K562 (cell line): ENCODE measurements around the gene PPIP5K2. TPM values are rescaled to one million over a fixed set of nuclear protein-coding genes. Genes with fewer than 3 reads are reported as not detected.

Source experiments
- CBFA2T2 ChIP-seq: fragments of 450-650 bp; conservative IDR thresholded peaks from 2 replicates; pipeline ENCODE4 v1.6.1; 2017; ENCODE audit warnings: mild to moderate bottlenecking
- CEBPZ ChIP-seq: fragments of 150-350 bp; IDR thresholded peaks from 2 replicates; pipeline ENCODE4 v1.6.1; 2014; ENCODE audit warnings: low read depth, mild to moderate bottlenecking, low read length, borderline replicate concordance
- CREB3L1 ChIP-seq: fragments of 450-650 bp; IDR thresholded peaks from 2 replicates; pipeline ENCODE4 v1.6.1; 2014; ENCODE audit warnings: low read depth, mild to moderate bottlenecking, moderate library complexity, borderline replicate concordance
- CTBP1 ChIP-seq: fragments of 450-650 bp; IDR thresholded peaks from 2 replicates; pipeline ENCODE4 v1.6.1; 2016; ENCODE audit warnings: borderline replicate concordance
- DACH1 ChIP-seq: fragments of 450-650 bp; IDR thresholded peaks from 2 replicates; pipeline ENCODE4 v1.6.1; 2018; ENCODE audit not compliant: partially characterized antibody
- GABPB2 ChIP-seq: fragments of 250-450 bp; sonication (Bioruptor Pico); conservative IDR thresholded peaks from 2 replicates; pipeline ENCODE4 v1.5.1; 2021; ENCODE audit warnings: mild to moderate bottlenecking
- GATA2 ChIP-seq: sonication (generic); formaldehyde crosslinking; IDR thresholded peaks from 2 replicates; pipeline ENCODE4 v1.4.0; 2020; ENCODE audit warnings: mild to moderate bottlenecking, missing genetic modification reagents
- GTF2E2 ChIP-seq: fragments of 200-800 bp; sonication (Bioruptor generic); IDR thresholded peaks from 2 replicates; pipeline ENCODE4 v1.6.1; 2016; ENCODE audit warnings: missing genetic modification characterization, missing compliant biosample characterization
- ILK ChIP-seq: fragments of 450-650 bp; IDR thresholded peaks from 2 replicates; pipeline ENCODE4 v1.6.1; 2016; ENCODE audit warnings: missing genetic modification characterization, low read depth, mild to moderate bottlenecking, missing compliant biosample characterization, moderate library complexity, borderline replicate concordance
- KAT7 ChIP-seq: sonication (generic); formaldehyde crosslinking; IDR thresholded peaks from 2 replicates; pipeline ENCODE4 v1.8.0; 2022; ENCODE audit warnings: missing genetic modification reagents, mild to moderate bottlenecking, borderline replicate concordance
- MEF2D ChIP-seq: conservative IDR thresholded peaks from 2 replicates; pipeline ENCODE4 v1.6.1; 2016; ENCODE audit warnings: low read depth, missing genetic modification characterization, missing compliant biosample characterization
- MEIS2 ChIP-seq: fragments of 450-650 bp; IDR thresholded peaks from 2 replicates; pipeline ENCODE4 v1.6.1; 2014; ENCODE audit warnings: mild to moderate bottlenecking; ENCODE audit not compliant: partially characterized antibody
- PCBP1 ChIP-seq: fragments of 200-400 bp; formaldehyde crosslinking; IDR thresholded peaks from 2 replicates; pipeline ENCODE4 v1.6.1; 2018; ENCODE audit warnings: mild to moderate bottlenecking, low read depth, low read length; ENCODE audit not compliant: poor library complexity, severe bottlenecking
- PURB ChIP-seq: sonication (generic); formaldehyde crosslinking; IDR thresholded peaks from 2 replicates; pipeline ENCODE4 v1.9.0; 2021; ENCODE audit warnings: low read depth, mild to moderate bottlenecking, missing genetic modification reagents
- TAF9B ChIP-seq: fragments of 450-650 bp; IDR thresholded peaks from 2 replicates; pipeline ENCODE4 v1.6.1; 2018; ENCODE audit warnings: mild to moderate bottlenecking; ENCODE audit not compliant: partially characterized antibody
- TBP ChIP-seq: optimal IDR thresholded peaks from 2 replicates; pipeline ENCODE3; 2011; ENCODE audit warnings: low read depth, low read length, improper control_type of control experiment
- TEAD2 ChIP-seq: fragments of 450-650 bp; IDR thresholded peaks from 2 replicates; pipeline ENCODE4 v1.6.1; 2016; ENCODE audit warnings: missing genetic modification characterization, control low read depth, missing compliant biosample characterization
- ZFP91 ChIP-seq: sonication (generic); formaldehyde crosslinking; IDR thresholded peaks from 2 replicates; pipeline ENCODE4 v1.8.0; 2022; ENCODE audit warnings: mild to moderate bottlenecking, missing genetic modification reagents
- ZFX ChIP-seq: sonication (generic); formaldehyde crosslinking; IDR thresholded peaks from 2 replicates; pipeline ENCODE4 v1.8.0; 2022; ENCODE audit warnings: mild to moderate bottlenecking, missing genetic modification reagents, moderate library complexity
- ZNF232 ChIP-seq: sonication (generic); formaldehyde crosslinking; IDR thresholded peaks from 2 replicates; pipeline ENCODE4 v1.8.0; 2022; ENCODE audit warnings: mild to moderate bottlenecking, missing genetic modification reagents
- ZNF282 ChIP-seq: sonication (generic); formaldehyde crosslinking; IDR thresholded peaks from 2 replicates; pipeline ENCODE4 v1.8.1; 2023; ENCODE audit warnings: missing genetic modification reagents
- ZNF586 ChIP-seq: fragments of 450-650 bp; formaldehyde crosslinking; conservative IDR thresholded peaks from 2 replicates; pipeline ENCODE4 v1.4.0; 2020; ENCODE audit warnings: mild to moderate bottlenecking, moderate library complexity
- polyA plus RNA-seq, 8 experiments: library from polyadenylated mRNA; depleted of rRNA in 4 of 8; stranded (reverse) in 5 of 8; unstranded in 3 of 8; fragments of >200 nt; fragmentation: Nextera tagmentation in 2 of 8; fragmentation: Illumina TruSeq in 1 of 8; extraction: Ambion mirVana in 2 of 8; extraction: Trizol in 1 of 8; gene quantifications; 2 replicates each; pipeline versions ENCODE4 v1.2.1 to v1.2.3, GENCODE V29; 2011 to 2014; ENCODE audit warnings: inconsistent platforms in 1 of 8, missing spikeins in 1 of 8
- total RNA-seq, 7 experiments: library from RNA; depleted of rRNA in 6 of 7; stranded (reverse); fragments of >200 nt in 6 of 7; fragmentation: Illumina TruSeq in 2 of 7; extraction: Trizol in 2 of 7; gene quantifications; 2 replicates each; pipeline versions ENCODE4 v1.2.1 to v1.2.3, GENCODE V29; 2011 to 2021; ENCODE audit warnings: low replicate concordance in 1 of 7

Gene PPIP5K2
- total and polyA plus RNA-seq, 9 of the 15 experiments (the other 6 are each of a cell fraction or from before 2014, with no cell fraction given), result 39.4 to 150 (median 99.1) TPM

GRCh38 chr5:103119765-103120606 lies at the start of gene PPIP5K2, which contains the start of gene GIN1 (continued):
- TF ChIP-seq CREB3L1, result peak; percentile 74; the same call in 1 of the 2 replicates
- TF ChIP-seq GATA2 (CRISPR knock-in tag), result no peak
- TF ChIP-seq ILK (tag), result no peak
- TF ChIP-seq CBFA2T2, result no peak
- TF ChIP-seq GABPB2, result 0 out of 2 replicates have a peak, but pooled peaks have one; percentile 47
- TF ChIP-seq PURB (CRISPR knock-in tag), result no peak
- TF ChIP-seq MEIS2, result peak; percentile 88
- peak; percentile 67; the same call in 1 of the 2 replicates for TF ChIP-seq CTBP1
- TF ChIP-seq TAF9B, result peak; percentile 81
- peak; percentile 84 for TF ChIP-seq TBP
- no peak for TF ChIP-seq ZNF586 (CRISPR knock-in tag)
- TF ChIP-seq CEBPZ, result no peak
- no peak for TF ChIP-seq DACH1
- TF ChIP-seq ZFP91 (CRISPR knock-in tag), result peak; percentile 49; the same call in 1 of the 2 replicates
- 0 out of 2 replicates have a peak, but pooled peaks have one; percentile 56 for TF ChIP-seq MEF2D (tag)
- peak; percentile 94 for TF ChIP-seq ZFX (CRISPR knock-in tag)
- TF ChIP-seq TEAD2 (tag), result no peak
- TF ChIP-seq PCBP1, result no peak
- TF ChIP-seq ZNF232, result no peak
- TF ChIP-seq KAT7, result 0 out of 2 replicates have a peak, but pooled peaks have one; percentile 9
- TF ChIP-seq GTF2E2 (tag), result peak; percentile 89; the same call in 1 of the 2 replicates
- TF ChIP-seq ZNF282 (CRISPR knock-in tag), result no peak
